DMS79 treated with DMSO at 0.1 percent for 48 hours (cell line): ENCODE data around the gene RAB33A.

Experiments
- DNase-seq: peaks from one replicate; lab custom pipeline; 2025; lab: John Stamatoyannopoulos, UW

The RAB33A gene

GRCh38 chrX:130171446-130172126 lies at the start of gene RAB33A:
TSS of gene RAB33A (plus strand) at chrX:130171962. CDS start at chrX:130172063, 101 bp downstream.
- peak; percentile 7 for DNase-seq

GRCh38 chrX:130124577-130124976 lies 47.2 kb upstream of the RAB33A start:
- no peak for DNase-seq

DNA sequence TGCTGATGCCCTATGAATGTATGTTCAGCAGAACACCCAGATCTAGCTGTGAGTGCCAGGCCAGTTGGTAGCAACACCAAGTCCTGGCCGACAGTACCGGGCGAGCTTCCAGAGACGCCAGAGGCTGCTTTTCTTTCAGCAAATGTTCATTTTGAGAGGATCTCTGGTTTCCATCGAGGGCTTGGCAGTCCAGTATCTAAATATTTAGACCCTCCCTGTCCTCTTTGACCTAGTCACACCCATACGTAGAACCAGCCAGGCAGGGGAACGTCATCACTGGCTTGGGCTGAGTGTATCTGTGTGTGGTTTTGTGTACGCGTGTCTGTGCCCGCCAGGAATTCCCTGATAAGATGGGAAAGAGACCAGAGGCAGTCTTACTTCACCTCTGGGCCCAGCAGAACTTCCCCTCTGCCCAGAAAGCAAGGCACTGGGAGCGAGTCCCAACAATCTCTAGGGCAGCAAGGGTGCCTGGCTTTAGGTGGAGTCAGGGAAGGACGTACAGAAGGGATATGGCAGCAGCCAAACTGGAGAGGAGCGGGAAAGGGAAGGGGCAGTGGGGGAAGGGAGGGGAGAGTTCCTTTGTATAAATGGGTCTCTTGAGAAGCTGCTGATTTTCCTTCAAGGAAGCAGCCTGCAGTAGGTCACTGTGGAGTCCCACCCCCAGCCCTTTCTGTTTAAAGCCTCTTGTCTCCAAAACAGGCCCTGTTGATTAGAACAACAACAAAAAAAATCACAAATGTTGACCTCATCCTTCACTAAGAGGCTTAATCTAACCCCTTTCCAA lies 46.5 kb upstream of the RAB33A start:
- DNase-seq, result no peak

- DNase-seq, result no peak
Observed at GRCh38 chrX:130130990-130131389, 40.8 kb upstream of the RAB33A start.

DNA sequence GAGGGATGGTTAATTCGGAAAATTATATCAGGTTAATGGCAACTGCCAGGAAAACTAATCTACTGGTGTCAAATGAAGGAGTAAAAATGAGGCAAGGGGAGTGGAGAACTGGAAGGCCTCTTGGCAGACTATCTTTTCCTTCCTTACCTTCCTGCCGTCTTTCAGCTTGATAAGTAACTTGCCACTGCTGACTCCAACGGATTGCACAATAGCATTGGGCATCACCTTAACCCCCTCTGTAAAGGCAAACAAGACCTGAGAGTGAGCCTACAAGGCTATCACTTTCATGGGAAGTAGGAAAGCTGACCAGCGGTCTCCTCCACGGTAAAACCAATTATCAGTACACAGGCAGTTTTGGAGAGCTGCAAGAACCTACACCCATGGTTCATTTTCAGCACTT lies 35.3 kb upstream of the RAB33A start:
- no peak for DNase-seq

GRCh38 chrX:130136961-130137360 lies 34.8 kb upstream of the RAB33A start:
- DNase-seq, result no peak

GRCh38 chrX:130139474-130140201 lies 32.1 kb upstream of the RAB33A start:
- peak; percentile 69 for DNase-seq

GRCh38 chrX:130144509-130144908 lies 27.3 kb upstream of the RAB33A start:
- no peak for DNase-seq

GRCh38 chrX:130145123-130145522 lies 26.6 kb upstream of the RAB33A start:
- no peak for DNase-seq

DNA sequence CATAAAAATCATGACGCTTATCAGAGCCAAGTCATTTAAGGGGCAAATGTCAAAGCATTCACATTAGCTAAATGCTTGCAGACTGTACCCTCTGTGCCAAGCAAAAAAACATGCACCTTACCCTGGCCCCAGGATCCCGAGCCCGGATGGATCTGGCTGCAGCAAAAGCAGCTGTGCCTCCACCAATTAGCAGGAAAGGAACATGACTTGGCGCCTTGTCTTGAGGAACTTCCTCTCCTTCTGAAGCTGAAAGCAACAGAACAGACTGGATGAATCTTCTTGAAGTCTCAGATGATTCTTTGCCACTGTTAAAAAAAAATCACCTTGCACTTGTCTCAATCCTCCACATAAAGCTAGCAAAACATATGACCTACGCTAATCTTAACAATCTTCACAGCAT lies 24.1 kb upstream of the RAB33A start:
- no peak for DNase-seq

GRCh38 chrX:130155564-130155963 lies 16.2 kb upstream of the RAB33A start:
- no peak for DNase-seq

GRCh38 chrX:130158311-130158710 lies 13.5 kb upstream of the RAB33A start:
- no peak for DNase-seq

- no peak for DNase-seq
Observed at GRCh38 chrX:130159776-130160175, 12.0 kb upstream of the RAB33A start.

DNA sequence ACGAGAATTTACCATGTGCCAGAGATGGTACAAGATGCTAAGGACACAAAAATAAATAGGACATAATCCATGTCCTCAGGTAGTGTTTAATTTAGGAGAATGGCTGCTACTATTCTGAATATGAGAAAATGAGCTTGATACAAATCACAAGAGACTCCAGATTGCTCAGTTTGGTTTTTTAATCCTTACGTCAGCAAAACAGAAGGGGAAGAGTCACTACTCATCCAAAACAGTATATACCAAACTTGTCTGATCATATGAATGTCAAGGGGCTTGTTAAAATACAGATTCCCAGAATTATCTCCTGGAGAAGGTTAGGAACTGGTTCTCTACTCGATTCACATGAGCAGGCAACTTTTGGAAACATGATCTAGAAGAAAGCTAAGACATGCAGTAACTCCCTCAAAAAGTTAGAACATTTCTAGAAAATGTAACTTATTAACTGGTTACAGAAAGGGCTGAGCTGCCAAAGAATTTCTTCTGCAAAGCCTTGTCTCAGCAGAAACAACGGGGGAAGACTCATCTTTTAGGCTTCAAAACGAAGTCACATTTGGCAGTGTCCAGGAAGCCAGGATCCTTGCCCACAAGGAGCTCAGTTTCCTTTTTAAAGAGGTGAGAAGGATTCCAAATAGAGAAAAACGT lies 9.5 kb upstream of the RAB33A start:
- DNase-seq, result no peak

DNA sequence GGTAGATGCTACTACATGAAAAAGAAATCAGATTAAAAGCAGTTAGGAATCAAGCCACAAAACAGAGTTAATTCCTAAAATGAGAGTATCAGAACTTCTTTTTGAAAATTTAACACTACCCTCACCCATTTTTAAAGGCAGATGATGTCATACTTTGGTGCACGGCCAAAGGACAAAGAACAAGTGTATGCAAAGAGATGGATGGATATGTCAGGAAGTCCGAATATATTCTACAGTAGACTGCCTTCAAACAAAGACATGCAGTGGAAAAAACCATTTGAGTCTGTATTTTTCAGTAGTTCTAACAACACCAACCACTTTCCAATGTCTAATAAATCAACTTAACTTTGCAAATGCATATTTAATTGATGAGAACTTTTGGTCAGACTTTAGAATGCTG lies 8.4 kb upstream of the RAB33A start:
- no peak for DNase-seq

GRCh38 chrX:130165181-130165702 lies 6.5 kb upstream of the RAB33A start:
- DNase-seq, result no peak

DNA sequence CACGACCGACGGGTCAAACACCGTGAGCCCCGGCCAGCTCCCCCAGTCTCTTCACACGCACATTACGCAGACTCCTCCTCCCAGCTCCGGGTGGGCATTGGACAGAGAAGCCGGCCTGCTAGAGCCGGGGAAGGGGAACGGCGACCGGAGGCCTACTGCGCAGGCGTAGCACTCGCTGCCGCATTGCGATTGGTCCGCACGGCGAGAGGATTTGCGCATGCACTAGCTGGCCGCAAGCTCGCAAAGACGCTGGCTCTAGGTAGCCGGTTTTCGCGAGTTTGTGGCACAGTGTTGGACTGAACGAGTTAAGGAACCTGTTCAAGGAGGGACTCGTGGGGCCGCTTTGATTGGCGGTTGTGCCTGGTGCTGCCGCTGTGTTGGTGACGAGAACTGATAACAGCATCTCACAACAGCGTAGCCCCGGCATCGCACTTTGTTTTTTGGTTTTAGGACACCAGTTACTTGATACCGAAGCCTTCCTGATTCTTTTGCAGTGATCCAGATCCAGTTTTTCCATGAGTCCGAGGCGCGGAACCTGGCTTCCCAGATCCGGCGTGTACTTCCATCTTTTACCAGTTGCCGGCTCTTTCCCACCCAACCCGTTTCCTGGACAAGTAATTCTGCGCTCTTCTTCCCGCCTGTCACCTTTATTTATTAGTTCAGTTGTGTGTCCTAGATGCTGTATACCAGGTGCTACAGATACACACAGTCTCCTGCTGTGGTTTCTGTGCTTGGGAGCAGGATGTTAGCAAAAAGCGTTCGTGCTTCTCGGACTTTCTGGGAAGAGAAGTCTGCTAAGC lies 5.9 kb upstream of the RAB33A start, which contains the start of gene AIFM1:
Gene AIFM1, minus strand, starts transcription at position 139 of the 800 bp plus-strand sequence. CDS start 185 bp downstream, outside the sequence.
- DNase-seq, result peak; percentile 84

- no peak for DNase-seq
Observed at GRCh38 chrX:130166503-130166777, 5.3 kb upstream of the RAB33A start.

- no peak for DNase-seq
Observed at GRCh38 chrX:130167040-130167439, 4.7 kb upstream of the RAB33A start.

DNA sequence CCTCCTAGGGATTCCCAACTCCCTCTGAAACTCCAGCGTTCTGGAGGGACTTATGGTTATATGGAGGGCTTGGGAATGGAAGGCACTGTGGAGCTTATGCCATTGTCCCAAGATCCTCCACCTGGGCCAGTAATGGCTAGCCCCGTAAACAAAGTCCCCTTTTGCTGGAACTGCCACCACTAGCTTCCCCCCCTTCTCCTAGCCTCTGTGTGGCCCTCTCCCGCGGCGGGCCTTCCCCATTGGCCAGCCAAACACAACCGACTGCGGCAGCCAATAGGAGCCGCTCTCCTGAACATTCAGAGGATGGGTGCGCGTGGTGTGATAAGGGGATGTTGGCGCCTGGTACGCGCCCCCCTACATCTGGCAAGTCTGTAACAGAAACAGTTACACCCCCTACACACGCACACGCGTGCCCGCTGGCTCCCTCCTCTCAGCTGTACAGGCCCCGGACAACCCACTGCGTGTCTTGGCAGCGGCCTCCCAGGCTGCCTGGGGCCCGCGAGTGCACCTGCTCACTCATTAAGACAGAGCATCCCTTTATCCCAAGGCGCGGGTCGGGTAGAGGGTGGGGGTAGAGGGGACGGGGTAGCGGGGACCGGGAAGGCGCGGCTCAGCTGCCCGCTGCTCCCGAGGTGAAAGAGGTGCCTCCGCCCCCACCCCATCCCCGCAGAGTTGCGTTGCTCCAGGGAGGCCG lies 863 bp upstream of the RAB33A start:
- DNase-seq, result peak; percentile 65
